ENCODE measurements around the gene GRAMD1A.

The GRAMD1A gene

GRCh38 chr19:35075202-35076025 lies 75.3 kb downstream of the GRAMD1A start:
- DNase-seq (ENCODE audit: low read depth) = no peak

GRCh38 chr19:35076026-35076370 lies 75.9 kb downstream of the GRAMD1A start:
- DNase-seq (ENCODE audit: low read depth) = no peak

Measured in stimulated activated CD8-positive, alpha-beta memory T cell treated with anti-CD3 and anti-CD28 coated beads, Interleukin-4, amount 100 ng/mL, for 24 hours (primary cell).